ENCODE data around the gene KCNJ3. TPM values are rescaled to one million over a fixed set of nuclear protein-coding genes. Genes with fewer than 3 reads are reported as not detected.

The KCNJ3 gene
- total RNA-seq, 1 donor from 2014 or later = 2.6 TPM

GRCh38 chr2:154699575-154699930, 1.1 kb downstream of the KCNJ3 start:
- intact Hi-C loops (cut with DNase I) = no loop called here

GRCh38 chr2:154700136-154700535, 1.6 kb downstream of the KCNJ3 start:
- DNase-seq (ENCODE audit: missing footprints) = no peak
- intact Hi-C loops (cut with DNase I) = no loop called here
- ATAC-seq = no peak

More at GRCh38 chr2:154699575-154699930, 1.1 kb downstream of the KCNJ3 start:
- DNase-seq (ENCODE audit: missing footprints) (no peak), ATAC-seq (no peak)

- intact Hi-C loops (cut with DNase I) = no loop called here
- ATAC-seq = no peak
- DNase-seq (ENCODE audit: missing footprints) = no peak
Observed at GRCh38 chr2:154704991-154705390, 6.5 kb downstream of the KCNJ3 start.

- DNase-seq (ENCODE audit: missing footprints) = no peak
- no peak for ATAC-seq
- intact Hi-C loops (cut with DNase I) = no loop called here
Observed at GRCh38 chr2:154706660-154707059, 8.2 kb downstream of the KCNJ3 start.

- DNase-seq (ENCODE audit: missing footprints) (no peak), ATAC-seq (no peak)
- intact Hi-C loops (cut with DNase I) = no loop called here
Observed at GRCh38 chr2:154707994-154708575, 9.6 kb downstream of the KCNJ3 start.

GRCh38 chr2:154709215-154709614, 10.7 kb downstream of the KCNJ3 start:
- no peak for ATAC-seq
- intact Hi-C loops (cut with DNase I) = no loop called here
- no peak for DNase-seq (ENCODE audit: missing footprints)

- no peak for ATAC-seq
- intact Hi-C loops (cut with DNase I) = no loop called here
- no peak for DNase-seq (ENCODE audit: missing footprints)
Observed at GRCh38 chr2:154710078-154710477, 11.6 kb downstream of the KCNJ3 start.

- ATAC-seq (no peak), DNase-seq (ENCODE audit: missing footprints) (no peak)
- intact Hi-C loops (cut with DNase I) = no loop called here
Observed at GRCh38 chr2:154710685-154711084, 12.2 kb downstream of the KCNJ3 start.

- DNase-seq (ENCODE audit: missing footprints) = no peak
- no peak for ATAC-seq
- intact Hi-C loops (cut with DNase I) = no loop called here
Observed at GRCh38 chr2:154713675-154714074, 15.2 kb downstream of the KCNJ3 start.

- DNase-seq (ENCODE audit: missing footprints) (no peak), ATAC-seq (no peak)
- intact Hi-C loops (cut with DNase I) = no loop called here
Observed at GRCh38 chr2:154720651-154721050, 22.2 kb downstream of the KCNJ3 start.

GRCh38 chr2:154724194-154724797, 25.8 kb downstream of the KCNJ3 start:
- DNase-seq (ENCODE audit: missing footprints) (no peak), ATAC-seq (no peak)
- intact Hi-C loops (cut with DNase I) = no loop called here

- no peak for ATAC-seq
- DNase-seq (ENCODE audit: missing footprints) = no peak
- intact Hi-C loops (cut with DNase I) = no loop called here
Observed at GRCh38 chr2:154740361-154740760, 41.9 kb downstream of the KCNJ3 start.

GRCh38 chr2:154758871-154759270, 60.4 kb downstream of the KCNJ3 start:
- intact Hi-C loops (cut with DNase I) = no loop called here

GRCh38 chr2:154762638-154763037, 64.1 kb downstream of the KCNJ3 start:
- intact Hi-C loops (cut with DNase I) = no loop called here
- ATAC-seq (no peak), DNase-seq (ENCODE audit: missing footprints) (no peak)

More at GRCh38 chr2:154758871-154759270, 60.4 kb downstream of the KCNJ3 start:
- DNase-seq (ENCODE audit: missing footprints) = no peak
- ATAC-seq = no peak

GRCh38 chr2:154771664-154772284, 73.3 kb downstream of the KCNJ3 start:
- intact Hi-C loops (cut with DNase I) = no loop called here
- no peak for ATAC-seq
- no peak for DNase-seq (ENCODE audit: missing footprints)

- ATAC-seq (no peak), DNase-seq (ENCODE audit: missing footprints) (no peak)
Observed at GRCh38 chr2:154776825-154777224, 78.3 kb downstream of the KCNJ3 start.

GRCh38 chr2:154794406-154794805, 95.9 kb downstream of the KCNJ3 start:
- intact Hi-C loops (cut with DNase I) = no loop called here

More at GRCh38 chr2:154776825-154777224, 78.3 kb downstream of the KCNJ3 start:
- intact Hi-C loops (cut with DNase I) = no loop called here

GRCh38 chr2:154795651-154796050, 97.2 kb downstream of the KCNJ3 start:
- intact Hi-C loops (cut with DNase I) = no loop called here
- ATAC-seq (no peak), DNase-seq (ENCODE audit: missing footprints) (no peak)

More at GRCh38 chr2:154794406-154794805, 95.9 kb downstream of the KCNJ3 start:
- no peak for DNase-seq (ENCODE audit: missing footprints)
- no peak for ATAC-seq

GRCh38 chr2:154804451-154804850, 106.0 kb downstream of the KCNJ3 start:
- ATAC-seq (no peak), DNase-seq (ENCODE audit: missing footprints) (no peak)
- intact Hi-C loops (cut with DNase I) = no loop called here

- ATAC-seq (no peak), DNase-seq (ENCODE audit: missing footprints) (no peak)
- intact Hi-C loops (cut with DNase I) = no loop called here
Observed at GRCh38 chr2:154813636-154814035, 115.1 kb downstream of the KCNJ3 start.

Data from Right ventricle myocardium inferior (tissue), 1 donor.